Upper lobe of right lung (tissue), 1 donor: ENCODE measurements around the gene TOGARAM2. TPM values are rescaled to one million over a fixed set of nuclear protein-coding genes. Genes with fewer than 3 reads are reported as not detected.

Experiments used
- ATAC-seq: fragments of 200-7000 bp; cut with Tn5 transposase; one replicate; pipeline ENCODE4 v1.9.1; 2020; ENCODE audit warnings: mild to moderate bottlenecking, moderate library complexity
- DNase-seq: peaks from one replicate; pipeline ENCODE4 v3.0.0-alpha.2; 2020
- H3K27ac ChIP-seq: fragments of 200-600 bp; one replicate; pipeline ENCODE4 v1.8.0; 2022
- H3K27me3 ChIP-seq: fragments of 200-600 bp; one replicate; pipeline ENCODE4 v1.8.0; 2022; ENCODE audit warnings: mild to moderate bottlenecking
- H3K36me3 ChIP-seq: fragments of 200-600 bp; one replicate; pipeline ENCODE4 v1.8.0; 2022
- H3K4me1 ChIP-seq: fragments of 200-600 bp; one replicate; pipeline ENCODE4 v1.8.0; 2022
- H3K4me3 ChIP-seq: fragments of 200-600 bp; one replicate; pipeline ENCODE4 v1.8.0; 2022; ENCODE audit warnings: mild to moderate bottlenecking
- H3K9me3 ChIP-seq: fragments of 200-600 bp; one replicate; pipeline ENCODE4 v1.8.0; 2022
- intact Hi-C: fragments of 100-400 bp; cut with DNase I; formaldehyde crosslinking; loops from one replicate; pipeline ENCODE4 v1.11.0; 2022
- total RNA-seq: library from RNA; stranded (reverse); fragmentation: NEBNext Ultra II Directional; extraction: Animal tissue kit (Norgen Biotek cat#: 25700); gene quantifications from one replicate; pipeline ENCODE4 v1.2.1, GENCODE V29; 2021
- TF ChIP-seq, protein P1 (sequence below): fragments of 200-600 bp; IDR thresholded peaks from one replicate; pipeline ENCODE4 v1.8.0; 2022; ENCODE audit warnings: antibody characterized with exemption
- donor health status: DM: no; HTN: yes; CAD: no; lungs with severe emphysema.

Gene TOGARAM2
- total RNA-seq, 1 donor from 2014 or later = 0.72 TPM

GRCh38 chr2:29057006-29057405 is 75.9 kb downstream of the TOGARAM2 start:
- no peaks in the 10 kb centered on the region for H3K36me3 ChIP-seq
- intact Hi-C loops = no loop called here
- no peaks in the 10 kb centered on the region for H3K27me3 ChIP-seq
- DNase-seq = no peak
- no peaks in the 10 kb centered on the region for H3K9me3 ChIP-seq
- H3K4me1 ChIP-seq = no peaks in the 10 kb centered on the region
- TF ChIP-seq, protein P1, sequence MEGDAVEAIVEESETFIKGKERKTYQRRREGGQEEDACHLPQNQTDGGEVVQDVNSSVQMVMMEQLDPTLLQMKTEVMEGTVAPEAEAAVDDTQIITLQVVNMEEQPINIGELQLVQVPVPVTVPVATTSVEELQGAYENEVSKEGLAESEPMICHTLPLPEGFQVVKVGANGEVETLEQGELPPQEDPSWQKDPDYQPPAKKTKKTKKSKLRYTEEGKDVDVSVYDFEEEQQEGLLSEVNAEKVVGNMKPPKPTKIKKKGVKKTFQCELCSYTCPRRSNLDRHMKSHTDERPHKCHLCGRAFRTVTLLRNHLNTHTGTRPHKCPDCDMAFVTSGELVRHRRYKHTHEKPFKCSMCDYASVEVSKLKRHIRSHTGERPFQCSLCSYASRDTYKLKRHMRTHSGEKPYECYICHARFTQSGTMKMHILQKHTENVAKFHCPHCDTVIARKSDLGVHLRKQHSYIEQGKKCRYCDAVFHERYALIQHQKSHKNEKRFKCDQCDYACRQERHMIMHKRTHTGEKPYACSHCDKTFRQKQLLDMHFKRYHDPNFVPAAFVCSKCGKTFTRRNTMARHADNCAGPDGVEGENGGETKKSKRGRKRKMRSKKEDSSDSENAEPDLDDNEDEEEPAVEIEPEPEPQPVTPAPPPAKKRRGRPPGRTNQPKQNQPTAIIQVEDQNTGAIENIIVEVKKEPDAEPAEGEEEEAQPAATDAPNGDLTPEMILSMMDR = no peak
- ATAC-seq = no peak
- H3K27ac ChIP-seq = no peak overlapping the region
- H3K4me3 ChIP-seq = no peak overlapping the region

DNA sequence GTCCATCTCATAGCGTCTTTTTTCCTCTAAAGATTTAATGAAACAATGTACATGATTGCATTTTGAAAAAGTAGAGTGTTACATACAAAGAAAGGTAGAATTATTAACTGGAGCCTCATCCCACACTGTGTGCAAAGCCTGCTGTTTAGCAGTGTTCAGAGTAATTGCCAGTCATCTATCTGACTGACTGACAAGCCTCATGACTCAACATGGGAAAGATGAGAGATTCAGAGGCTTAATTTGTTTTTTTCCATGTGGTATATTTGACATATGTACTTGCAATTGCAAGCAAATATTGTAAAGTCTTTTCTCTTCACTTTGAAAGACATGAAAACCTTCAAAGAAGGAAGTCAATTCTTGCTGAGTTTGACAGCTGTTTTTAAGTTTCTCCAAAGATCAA is 78.5 kb downstream of the TOGARAM2 start:
- DNase-seq = no peak
- Histone ChIP-seq H3K9me3 (no peaks in the 10 kb centered on the region), H3K27ac (no peak overlapping the region), H3K4me1 (peaks cover 4% of the 10 kb centered on the region), H3K36me3 (no peaks in the 10 kb centered on the region), H3K27me3 (no peaks in the 10 kb centered on the region), H3K4me3 (no peak overlapping the region)
- TF ChIP-seq, protein P1 = no peak
- intact Hi-C loops = no loop called here
- no peak for ATAC-seq

DNA sequence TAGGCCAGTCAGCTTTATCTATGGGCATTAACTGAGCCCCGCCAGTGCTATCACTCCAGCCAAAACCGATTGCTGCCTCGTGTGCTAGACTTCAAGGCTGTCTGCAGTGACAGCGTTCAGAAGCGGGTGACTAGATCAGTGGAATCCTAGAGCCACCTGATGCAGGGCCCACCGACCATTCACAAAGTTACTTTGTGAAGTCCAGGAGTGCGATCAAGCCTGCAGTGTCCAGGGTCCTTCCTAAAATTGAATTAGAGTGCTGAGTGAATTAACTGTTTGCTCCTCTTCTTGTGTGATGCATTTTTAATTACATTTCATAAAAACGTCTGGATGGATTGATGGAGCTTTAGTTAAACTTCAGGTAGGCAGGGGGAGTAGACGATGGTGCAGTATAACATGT is 79.3 kb downstream of the TOGARAM2 start:
- DNase-seq (no peak), ATAC-seq (no peak)
- peaks cover 4% of the 10 kb centered on the region for H3K4me1 ChIP-seq
- H3K27me3 ChIP-seq = no peaks in the 10 kb centered on the region
- no peak overlapping the region for H3K27ac ChIP-seq
- TF ChIP-seq, protein P1 = no peak
- no peaks in the 10 kb centered on the region for H3K9me3 ChIP-seq
- intact Hi-C loops = no loop called here
- no peak overlapping the region for H3K4me3 ChIP-seq
- no peaks in the 10 kb centered on the region for H3K36me3 ChIP-seq

GRCh38 chr2:29061176-29061575 is 80.1 kb downstream of the TOGARAM2 start:
- no peak overlapping the region for H3K27ac ChIP-seq
- no peaks in the 10 kb centered on the region for H3K9me3 ChIP-seq
- H3K27me3 ChIP-seq = no peaks in the 10 kb centered on the region
- TF ChIP-seq, protein P1 = no peak
- H3K36me3 ChIP-seq = no peaks in the 10 kb centered on the region
- ATAC-seq (no peak), DNase-seq (no peak)
- H3K4me3 ChIP-seq = no peak overlapping the region
- intact Hi-C loops = no loop called here
- peaks cover 6% of the 10 kb centered on the region for H3K4me1 ChIP-seq

DNA sequence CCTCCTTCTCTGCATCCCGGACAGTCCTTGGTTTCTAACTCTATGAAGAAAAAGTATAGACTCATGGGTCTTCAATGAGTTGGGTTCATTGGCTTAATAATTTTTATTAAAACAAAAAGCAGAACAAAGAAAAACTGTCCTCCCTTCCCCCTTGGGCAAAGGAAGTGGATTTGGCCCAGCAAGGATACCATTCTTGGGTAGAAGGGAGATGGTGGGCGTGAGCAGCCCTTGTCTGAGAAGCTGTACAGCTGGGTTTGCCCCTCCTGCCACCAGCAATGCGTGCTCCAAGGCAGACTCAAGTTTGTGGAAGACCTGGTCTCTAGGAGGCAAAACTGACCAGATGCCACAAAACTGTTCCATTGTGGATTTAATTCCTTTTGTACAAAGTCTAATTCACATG is 80.5 kb downstream of the TOGARAM2 start:
- peaks cover 7% of the 10 kb centered on the region for H3K4me1 ChIP-seq
- intact Hi-C loops = no loop called here

DNA sequence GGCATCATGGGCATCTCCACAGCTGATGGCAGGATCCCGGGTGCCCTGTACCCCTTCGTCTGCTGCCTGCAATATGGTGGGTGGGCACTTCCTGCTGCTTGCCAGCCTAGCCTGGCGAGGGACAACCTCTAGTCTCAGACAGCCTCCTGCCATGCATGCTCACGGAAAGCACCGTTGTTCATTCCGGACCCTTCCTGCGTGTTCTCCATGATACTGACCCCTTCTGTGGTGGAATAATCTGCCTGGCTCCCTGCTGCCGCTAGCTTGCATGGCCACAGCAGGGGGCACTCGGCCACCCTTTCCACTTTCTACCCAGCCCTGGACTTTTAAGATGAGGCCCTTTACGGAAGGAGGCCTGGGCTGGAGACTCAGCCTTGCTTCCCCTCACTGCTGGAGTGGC is 81.3 kb downstream of the TOGARAM2 start:
- Histone ChIP-seq H3K9me3 (no peaks in the 10 kb centered on the region), H3K36me3 (no peaks in the 10 kb centered on the region), H3K4me1 (peaks cover 7% of the 10 kb centered on the region), H3K4me3 (no peak overlapping the region), H3K27ac (no peak overlapping the region), H3K27me3 (no peaks in the 10 kb centered on the region)
- ATAC-seq = no peak
- DNase-seq = no peak
- intact Hi-C loops = no loop called here
- TF ChIP-seq, protein P1 = no peak

More for the DNA sequence above, 80.5 kb downstream of the TOGARAM2 start:
- no peak overlapping the region for H3K27ac ChIP-seq
- no peaks in the 10 kb centered on the region for H3K9me3 ChIP-seq
- DNase-seq (no peak), ATAC-seq (no peak)
- no peaks in the 10 kb centered on the region for H3K27me3 ChIP-seq
- H3K4me3 ChIP-seq = no peak overlapping the region
- H3K36me3 ChIP-seq = no peaks in the 10 kb centered on the region
- TF ChIP-seq, protein P1 = no peak
